ENCODE data around the gene MPL. TPM values are rescaled to one million over a fixed set of nuclear protein-coding genes. Genes with fewer than 3 reads are reported as not detected.

Gene MPL
- total and polyA plus RNA-seq, 2 of the 13 experiments (the other 11 are each of a cell fraction or from before 2014, with no cell fraction given): not detected

- peak; percentile 49; the same call in 1 of the 2 replicates for TF ChIP-seq ZFX (CRISPR knock-in tag; IDR thresholded peaks at IDR 0.05; ENCODE audit: low read depth)
- TF ChIP-seq, protein P1, sequence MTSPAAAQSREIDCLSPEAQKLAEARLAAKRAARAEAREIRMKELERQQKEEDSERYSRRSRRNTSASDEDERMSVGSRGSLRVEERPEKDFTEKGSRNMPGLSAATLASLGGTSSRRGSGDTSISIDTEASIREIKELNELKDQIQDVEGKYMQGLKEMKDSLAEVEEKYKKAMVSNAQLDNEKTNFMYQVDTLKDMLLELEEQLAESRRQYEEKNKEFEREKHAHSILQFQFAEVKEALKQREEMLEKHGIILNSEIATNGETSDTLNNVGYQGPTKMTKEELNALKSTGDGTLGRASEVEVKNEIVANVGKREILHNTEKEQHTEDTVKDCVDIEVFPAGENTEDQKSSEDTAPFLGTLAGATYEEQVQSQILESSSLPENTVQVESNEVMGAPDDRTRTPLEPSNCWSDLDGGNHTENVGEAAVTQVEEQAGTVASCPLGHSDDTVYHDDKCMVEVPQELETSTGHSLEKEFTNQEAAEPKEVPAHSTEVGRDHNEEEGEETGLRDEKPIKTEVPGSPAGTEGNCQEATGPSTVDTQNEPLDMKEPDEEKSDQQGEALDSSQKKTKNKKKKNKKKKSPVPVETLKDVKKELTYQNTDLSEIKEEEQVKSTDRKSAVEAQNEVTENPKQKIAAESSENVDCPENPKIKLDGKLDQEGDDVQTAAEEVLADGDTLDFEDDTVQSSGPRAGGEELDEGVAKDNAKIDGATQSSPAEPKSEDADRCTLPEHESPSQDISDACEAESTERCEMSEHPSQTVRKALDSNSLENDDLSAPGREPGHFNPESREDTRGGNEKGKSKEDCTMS (CRISPR knock-in tag; conservative IDR thresholded peaks at IDR 0.05): no peak
- TF ChIP-seq ZHX2 (IDR thresholded peaks at IDR 0.05; ENCODE audit: low read depth): no peak
- no peak for TF ChIP-seq ZHX2 (CRISPR knock-in tag; IDR thresholded peaks at IDR 0.05; ENCODE audit: borderline replicate concordance)
- TF ChIP-seq, protein P2, sequence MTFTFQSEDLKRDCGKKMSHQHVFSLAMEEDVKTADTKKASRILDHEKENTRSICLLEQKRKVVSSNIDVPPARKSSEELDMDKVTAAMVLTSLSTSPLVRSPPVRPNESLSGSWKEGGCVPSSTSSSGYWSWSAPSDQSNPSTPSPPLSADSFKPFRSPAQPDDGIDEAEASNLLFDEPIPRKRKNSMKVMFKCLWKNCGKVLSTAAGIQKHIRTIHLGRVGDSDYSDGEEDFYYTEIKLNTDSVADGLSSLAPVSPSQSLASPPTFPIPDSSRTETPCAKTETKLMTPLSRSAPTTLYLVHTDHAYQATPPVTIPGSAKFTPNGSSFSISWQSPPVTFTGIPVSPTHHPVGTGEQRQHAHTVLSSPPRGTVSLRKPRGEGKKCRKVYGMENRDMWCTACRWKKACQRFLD (CRISPR knock-in tag; IDR thresholded peaks at IDR 0.05; ENCODE audit: borderline replicate concordance): no peak
- no peak for TF ChIP-seq ZNF512B (CRISPR knock-in tag; IDR thresholded peaks at IDR 0.05; ENCODE audit: borderline replicate concordance)
- no peak for TF ChIP-seq RAD51 (IDR thresholded peaks at IDR 0.05; ENCODE audit: borderline replicate concordance)
- peak; percentile 98 for TF ChIP-seq BORCS8-MEF2B (CRISPR knock-in tag; IDR thresholded peaks at IDR 0.05)
These were observed 21.4 kb downstream of the MPL start, which contains the start of gene CDC20 (continued) for GRCh38 chr1:43358746-43359693.

All from HepG2 (cell line).